Measurements from ENCODE around the gene NHS.
"Not testable (repeated sequence)": the region's sequence is repeated elsewhere in the genome, so short reads cannot be mapped to it uniquely, and the experiment has no call there.

NHS gene

GRCh38 chrX:17442898-17443297 is 67.9 kb downstream of the NHS start:
- H3K27ac ChIP-seq, result no peak overlapping the region
- TF ChIP-seq, protein P1, sequence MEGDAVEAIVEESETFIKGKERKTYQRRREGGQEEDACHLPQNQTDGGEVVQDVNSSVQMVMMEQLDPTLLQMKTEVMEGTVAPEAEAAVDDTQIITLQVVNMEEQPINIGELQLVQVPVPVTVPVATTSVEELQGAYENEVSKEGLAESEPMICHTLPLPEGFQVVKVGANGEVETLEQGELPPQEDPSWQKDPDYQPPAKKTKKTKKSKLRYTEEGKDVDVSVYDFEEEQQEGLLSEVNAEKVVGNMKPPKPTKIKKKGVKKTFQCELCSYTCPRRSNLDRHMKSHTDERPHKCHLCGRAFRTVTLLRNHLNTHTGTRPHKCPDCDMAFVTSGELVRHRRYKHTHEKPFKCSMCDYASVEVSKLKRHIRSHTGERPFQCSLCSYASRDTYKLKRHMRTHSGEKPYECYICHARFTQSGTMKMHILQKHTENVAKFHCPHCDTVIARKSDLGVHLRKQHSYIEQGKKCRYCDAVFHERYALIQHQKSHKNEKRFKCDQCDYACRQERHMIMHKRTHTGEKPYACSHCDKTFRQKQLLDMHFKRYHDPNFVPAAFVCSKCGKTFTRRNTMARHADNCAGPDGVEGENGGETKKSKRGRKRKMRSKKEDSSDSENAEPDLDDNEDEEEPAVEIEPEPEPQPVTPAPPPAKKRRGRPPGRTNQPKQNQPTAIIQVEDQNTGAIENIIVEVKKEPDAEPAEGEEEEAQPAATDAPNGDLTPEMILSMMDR (IDR thresholded peaks at IDR 0.05), result no peak
- no peak for TF ChIP-seq ZFX (IDR thresholded peaks at IDR 0.05; ENCODE audit: borderline replicate concordance)

DNA sequence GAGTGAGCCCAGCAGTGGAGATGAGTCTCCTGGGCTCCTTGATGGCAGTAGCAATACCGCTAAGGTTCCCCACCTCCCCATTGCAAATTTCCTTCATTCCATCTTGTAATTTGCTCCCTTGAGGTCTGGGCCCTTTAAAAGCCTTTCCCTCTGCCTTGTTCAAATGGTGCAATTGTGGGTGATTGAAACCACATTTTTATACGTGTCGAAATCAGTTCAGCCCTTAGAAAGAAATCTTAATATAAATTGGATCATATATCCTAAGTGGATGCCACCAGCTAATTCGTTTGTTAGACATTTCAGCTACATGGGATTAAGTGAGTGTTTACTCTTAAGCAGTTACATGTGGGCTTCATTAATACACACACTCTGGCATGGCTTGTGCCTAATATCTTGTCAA is 68.6 kb downstream of the NHS start:
- no peak for TF ChIP-seq ZFX (IDR thresholded peaks at IDR 0.05; ENCODE audit: borderline replicate concordance)
- TF ChIP-seq, protein P1 (IDR thresholded peaks at IDR 0.05), result no peak
- H3K27ac ChIP-seq, result no peak overlapping the region

- not testable (repeated sequence) for H3K27ac ChIP-seq
Measured at GRCh38 chrX:17446269-17446668, 71.3 kb downstream of the NHS start.

- H3K27ac ChIP-seq, result no peak overlapping the region
- no peak for TF ChIP-seq ZFX (IDR thresholded peaks at IDR 0.05; ENCODE audit: borderline replicate concordance)
- TF ChIP-seq, protein P1 (IDR thresholded peaks at IDR 0.05), result no peak
Measured at GRCh38 chrX:17448188-17448587, 73.2 kb downstream of the NHS start.

GRCh38 chrX:17449866-17450265 is 74.9 kb downstream of the NHS start:
- TF ChIP-seq, protein P1 (IDR thresholded peaks at IDR 0.05), result no peak
- TF ChIP-seq ZFX (IDR thresholded peaks at IDR 0.05; ENCODE audit: borderline replicate concordance), result no peak
- no peak overlapping the region for H3K27ac ChIP-seq

- no peak overlapping the region for H3K27ac ChIP-seq
- TF ChIP-seq, protein P1 (IDR thresholded peaks at IDR 0.05), result no peak
- no peak for TF ChIP-seq ZFX (IDR thresholded peaks at IDR 0.05; ENCODE audit: borderline replicate concordance)
Measured at GRCh38 chrX:17453788-17454187, 78.8 kb downstream of the NHS start.

DNA sequence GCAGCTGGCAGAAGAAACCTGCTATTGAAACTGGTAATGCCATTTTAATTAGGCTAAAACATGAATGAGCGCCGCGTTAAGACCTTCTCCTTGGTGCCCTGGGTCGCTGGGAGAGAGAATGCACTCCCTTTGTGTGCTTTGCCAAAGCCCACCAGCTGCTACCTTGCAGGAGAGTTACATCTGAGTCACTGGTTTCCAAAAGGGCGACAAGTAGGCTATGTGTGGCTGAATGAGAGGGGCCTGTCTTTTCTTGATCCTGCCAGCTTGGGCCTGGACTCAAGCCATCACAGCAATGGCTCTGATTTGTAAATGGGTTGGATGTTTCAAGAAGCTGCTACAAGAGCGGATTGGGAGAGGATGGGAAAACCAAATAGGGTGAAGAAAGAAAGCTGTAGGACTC is 81.5 kb downstream of the NHS start:
- no peak for TF ChIP-seq ZFX (IDR thresholded peaks at IDR 0.05; ENCODE audit: borderline replicate concordance)
- TF ChIP-seq, protein P1 (IDR thresholded peaks at IDR 0.05), result no peak

DNA sequence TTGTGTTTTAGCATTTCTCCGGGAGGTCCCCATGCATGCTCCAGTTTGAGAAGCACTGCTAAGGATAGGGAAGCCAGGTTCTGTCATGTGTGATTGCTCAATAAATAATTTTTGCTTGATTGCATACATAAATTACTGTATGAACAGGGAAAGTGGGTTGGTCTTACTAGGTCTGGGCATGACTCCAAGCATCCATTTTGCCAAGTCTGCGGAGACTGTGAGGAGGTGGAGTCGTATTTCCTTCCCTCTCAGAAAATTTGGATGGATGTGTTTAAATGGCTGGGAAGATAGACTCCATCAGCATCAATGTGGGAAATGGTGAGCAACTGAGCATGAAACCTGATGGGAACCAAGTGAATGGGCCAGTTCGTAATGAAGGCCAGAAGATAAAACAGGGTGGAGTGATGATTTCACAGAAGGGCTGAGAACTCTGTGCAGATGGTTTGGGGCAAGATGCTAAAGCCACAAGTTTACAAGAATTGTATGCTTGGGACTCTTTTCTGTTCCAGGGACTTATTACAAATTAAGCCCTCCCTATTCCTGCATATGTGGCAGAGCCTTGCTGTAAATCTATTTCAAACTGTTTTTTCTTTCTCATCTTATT is 84.1 kb downstream of the NHS start:
- TF ChIP-seq, protein P1 (IDR thresholded peaks at IDR 0.05), result no peak
- TF ChIP-seq ZFX (IDR thresholded peaks at IDR 0.05; ENCODE audit: borderline replicate concordance), result no peak
- no peak overlapping the region for H3K27ac ChIP-seq

More for the DNA sequence above, 81.5 kb downstream of the NHS start:
- H3K27ac ChIP-seq, result no peak overlapping the region
